SU-DHL-6 (cell line): ENCODE measurements around the gene KCND3.

Source experiments
- H2AFZ ChIP-seq: fragments of 200-600 bp; sonication (generic); 2 replicates; pipeline ENCODE4 v1.6.1; 2014; ENCODE audit warnings: low read depth, mild to moderate bottlenecking, moderate library complexity, mixed read lengths, antibody characterized with exemption, low read length; ENCODE audit not compliant: severe bottlenecking
- H3F3A ChIP-seq: fragments of 200-600 bp; shearing (Covaris generic); 2 replicates; pipeline ENCODE4 v1.6.0; 2016; ENCODE audit warnings: antibody characterized with exemption, mild to moderate bottlenecking; ENCODE audit not compliant: insufficient read depth
- H3K27ac ChIP-seq: fragments of 200-600 bp; sonication (generic); 2 replicates; pipeline ENCODE4 v1.5.1; 2016; ENCODE audit warnings: low read depth, mild to moderate bottlenecking, low read length, moderate library complexity, mixed read lengths
- H3K27me3 ChIP-seq: fragments of 200-600 bp; sonication (generic), shearing (Covaris generic); 2 replicates; pipeline ENCODE4 v1.6.0; 2014; ENCODE audit warnings: mild to moderate bottlenecking, low read length
- H3K36me3 ChIP-seq: fragments of 200-600 bp; sonication (generic); 2 replicates; pipeline ENCODE4 v1.6.1; 2014; ENCODE audit warnings: mild to moderate bottlenecking, low read length, mixed read lengths
- H3K4me2 ChIP-seq: fragments of 300-600, 200-600 bp; shearing (Covaris generic), sonication (generic); 2 replicates; pipeline ENCODE4 v1.6.0; 2014; ENCODE audit warnings: low read length, low read depth, mild to moderate bottlenecking; ENCODE audit not compliant: poor library complexity, severe bottlenecking
- H3K4me3 ChIP-seq: fragments of 200-600 bp; sonication (generic); 2 replicates; pipeline ENCODE4 v1.5.1; 2014; ENCODE audit warnings: antibody characterized with exemption, low read length, mild to moderate bottlenecking, mixed read lengths; ENCODE audit not compliant: insufficient read depth, poor library complexity, severe bottlenecking
- H3K79me2 ChIP-seq: fragments of 200-600 bp; sonication (generic); 2 replicates; pipeline ENCODE4 v1.6.1; 2014; ENCODE audit warnings: mild to moderate bottlenecking, low read length, moderate library complexity; ENCODE audit not compliant: insufficient read depth
- H3K9ac ChIP-seq: fragments of 200-600 bp; sonication (generic); 2 replicates; pipeline ENCODE4 v1.7.0; 2014; ENCODE audit warnings: mild to moderate bottlenecking, low read length
- H3K9me2 ChIP-seq: fragments of 200-600 bp; sonication (generic); replicated peaks from 2 replicates; pipeline ENCODE4 v1.6.1; 2014; ENCODE audit warnings: low read length; ENCODE audit not compliant: insufficient read depth
- H3K9me3 ChIP-seq: fragments of 200-600 bp; sonication (generic); 2 replicates; pipeline ENCODE4 v1.6.1; 2014; ENCODE audit warnings: low read length, mixed read lengths; ENCODE audit not compliant: insufficient read depth
- H4K20me1 ChIP-seq: fragments of 200-600 bp; sonication (generic); 2 replicates; pipeline ENCODE4 v1.6.1; 2014; ENCODE audit warnings: low read depth, mild to moderate bottlenecking, antibody characterized with exemption, low read length, moderate library complexity, mixed read lengths
- CTCF ChIP-seq: fragments of 200-600 bp; sonication (generic); IDR thresholded peaks from one replicate; pipeline ENCODE4 v1.5.1; 2017; ENCODE audit warnings: antibody characterized with exemption, mild to moderate bottlenecking, low read length, moderate library complexity; ENCODE audit not compliant: insufficient read depth, poor library complexity, severe bottlenecking
- EZH2phosphoT487 ChIP-seq: fragments of 200-600 bp; sonication (generic), shearing (Covaris generic); conservative IDR thresholded peaks from 2 replicates; pipeline ENCODE4 v1.6.1; 2018; ENCODE audit warnings: mild to moderate bottlenecking, antibody characterized with exemption, low read length, moderate library complexity, mixed read lengths

Gene KCND3

GRCh38 chr1:111826278-111826677 lies 163.2 kb downstream of the KCND3 start:
- Histone ChIP-seq H3K27me3 (no peaks in the 10 kb centered on the region), H3K4me3 (no peak overlapping the region), H3K36me3 (no peaks in the 10 kb centered on the region), H3F3A (no peaks in the 10 kb centered on the region), H2AFZ (no peak overlapping the region), H3K27ac (no peak overlapping the region), H3K9me2 (no peaks in the 10 kb centered on the region), H3K9me3 (no peaks in the 10 kb centered on the region), H4K20me1 (no peaks in the 10 kb centered on the region), H3K79me2 (no peaks in the 10 kb centered on the region), H3K9ac (no peak overlapping the region), H3K4me2 (no peak overlapping the region)
- no peak for TF ChIP-seq CTCF
- TF ChIP-seq EZH2phosphoT487, result no peak

GRCh38 chr1:111825217-111825616 lies 164.3 kb downstream of the KCND3 start:
- TF ChIP-seq EZH2phosphoT487 (no peak), CTCF (no peak)
- Histone ChIP-seq H3K9me3 (no peaks in the 10 kb centered on the region), H3K36me3 (no peaks in the 10 kb centered on the region), H3K27me3 (no peaks in the 10 kb centered on the region), H3K4me2 (no peak overlapping the region), H4K20me1 (no peaks in the 10 kb centered on the region), H3K4me3 (no peak overlapping the region), H2AFZ (no peak overlapping the region), H3K27ac (no peak overlapping the region), H3F3A (no peaks in the 10 kb centered on the region), H3K79me2 (no peaks in the 10 kb centered on the region), H3K9ac (no peak overlapping the region), H3K9me2 (no peaks in the 10 kb centered on the region)

- Histone ChIP-seq H3K4me2 (no peak overlapping the region), H3K27ac (no peak overlapping the region), H3F3A (no peaks in the 10 kb centered on the region), H3K9ac (no peak overlapping the region), H3K9me2 (no peaks in the 10 kb centered on the region), H3K36me3 (no peaks in the 10 kb centered on the region), H3K27me3 (no peaks in the 10 kb centered on the region), H3K9me3 (no peaks in the 10 kb centered on the region), H2AFZ (no peak overlapping the region), H3K4me3 (no peak overlapping the region), H4K20me1 (no peaks in the 10 kb centered on the region), H3K79me2 (no peaks in the 10 kb centered on the region)
- no peak for TF ChIP-seq EZH2phosphoT487
- no peak for TF ChIP-seq CTCF
Observed at GRCh38 chr1:111822138-111822537, 167.3 kb downstream of the KCND3 start.
